VCaP (cell line): ENCODE data around the gene RNU6-1.

Experiments
- H3K27ac ChIP-seq: fragments of 450-650 bp; 2 replicates; pipeline ENCODE4 v1.5.1; 2017
- TF ChIP-seq, protein P1 (sequence below): fragments of 450-650 bp; conservative IDR thresholded peaks from 2 replicates; pipeline ENCODE4 v1.5.1; 2017; ENCODE audit warnings: mild to moderate bottlenecking, moderate library complexity

RNU6-1 gene

GRCh38 chr15:67882487-67883233 is 42.8 kb upstream of the RNU6-1 start:
- TF ChIP-seq, protein P1, sequence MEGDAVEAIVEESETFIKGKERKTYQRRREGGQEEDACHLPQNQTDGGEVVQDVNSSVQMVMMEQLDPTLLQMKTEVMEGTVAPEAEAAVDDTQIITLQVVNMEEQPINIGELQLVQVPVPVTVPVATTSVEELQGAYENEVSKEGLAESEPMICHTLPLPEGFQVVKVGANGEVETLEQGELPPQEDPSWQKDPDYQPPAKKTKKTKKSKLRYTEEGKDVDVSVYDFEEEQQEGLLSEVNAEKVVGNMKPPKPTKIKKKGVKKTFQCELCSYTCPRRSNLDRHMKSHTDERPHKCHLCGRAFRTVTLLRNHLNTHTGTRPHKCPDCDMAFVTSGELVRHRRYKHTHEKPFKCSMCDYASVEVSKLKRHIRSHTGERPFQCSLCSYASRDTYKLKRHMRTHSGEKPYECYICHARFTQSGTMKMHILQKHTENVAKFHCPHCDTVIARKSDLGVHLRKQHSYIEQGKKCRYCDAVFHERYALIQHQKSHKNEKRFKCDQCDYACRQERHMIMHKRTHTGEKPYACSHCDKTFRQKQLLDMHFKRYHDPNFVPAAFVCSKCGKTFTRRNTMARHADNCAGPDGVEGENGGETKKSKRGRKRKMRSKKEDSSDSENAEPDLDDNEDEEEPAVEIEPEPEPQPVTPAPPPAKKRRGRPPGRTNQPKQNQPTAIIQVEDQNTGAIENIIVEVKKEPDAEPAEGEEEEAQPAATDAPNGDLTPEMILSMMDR = no peak
- peak overlapping the region; percentile 90; the same call in 1 of the 2 replicates for H3K27ac ChIP-seq

- H3K27ac ChIP-seq = peak overlapping the region; percentile 50
- TF ChIP-seq, protein P1 = no peak
Observed at GRCh38 chr15:67880651-67881182, 40.9 kb upstream of the RNU6-1 start.

- peak overlapping the region; percentile 50; the same call in 1 of the 2 replicates for H3K27ac ChIP-seq
- TF ChIP-seq, protein P1 = no peak
Observed at GRCh38 chr15:67879440-67880129, 39.7 kb upstream of the RNU6-1 start.

DNA sequence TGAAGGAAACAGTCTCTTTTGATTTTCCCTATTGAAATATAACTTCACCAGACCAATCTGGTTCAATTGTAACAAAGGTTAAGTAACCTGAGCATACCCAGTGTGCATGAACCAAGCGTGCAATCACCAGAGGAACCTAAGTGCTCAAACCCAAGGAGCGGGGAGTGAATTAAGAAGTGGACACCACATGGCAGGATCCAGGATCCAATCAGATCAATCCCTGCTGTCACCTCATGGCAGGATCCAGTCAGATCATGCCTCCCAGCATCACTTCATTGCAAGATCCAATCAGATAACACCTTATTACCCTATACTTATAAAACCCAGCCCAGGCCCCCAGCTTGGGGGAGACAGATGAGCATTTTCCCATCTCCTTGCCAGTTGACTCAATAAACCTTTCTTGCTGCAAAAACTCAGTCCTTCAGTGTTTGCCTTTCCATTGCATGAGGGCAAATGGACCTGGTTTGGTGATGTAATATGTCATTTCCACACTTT is 38.9 kb upstream of the RNU6-1 start:
- H3K27ac ChIP-seq = no peak overlapping the region
- TF ChIP-seq, protein P1 = no peak

DNA sequence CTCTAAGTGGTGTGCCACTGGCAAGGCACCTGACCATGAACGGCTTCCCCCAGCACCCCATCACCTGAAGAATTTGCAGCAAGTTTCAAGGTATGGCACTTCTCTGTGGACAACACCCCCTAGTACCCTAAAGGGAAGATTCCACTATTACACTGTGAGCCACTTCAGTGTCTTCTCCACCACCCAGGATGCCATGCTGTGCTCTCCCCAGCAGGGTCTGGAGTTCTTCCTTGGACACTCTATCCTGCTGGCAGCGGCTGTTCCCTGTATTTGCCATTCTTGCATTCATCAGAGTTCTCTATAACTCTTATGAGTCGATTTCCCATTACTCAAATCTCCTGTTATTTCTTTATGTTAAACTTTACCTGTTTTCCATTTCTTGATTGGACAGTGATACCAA is 33.9 kb upstream of the RNU6-1 start:
- TF ChIP-seq, protein P1 = 0 out of 2 replicates have a peak, but pooled peaks have one; percentile 13

GRCh38 chr15:67870868-67871408 is 31.1 kb upstream of the RNU6-1 start:
- H3K27ac ChIP-seq = no peak overlapping the region
- TF ChIP-seq, protein P1 = no peak

More for the DNA sequence above, 33.9 kb upstream of the RNU6-1 start:
- no peak overlapping the region for H3K27ac ChIP-seq

DNA sequence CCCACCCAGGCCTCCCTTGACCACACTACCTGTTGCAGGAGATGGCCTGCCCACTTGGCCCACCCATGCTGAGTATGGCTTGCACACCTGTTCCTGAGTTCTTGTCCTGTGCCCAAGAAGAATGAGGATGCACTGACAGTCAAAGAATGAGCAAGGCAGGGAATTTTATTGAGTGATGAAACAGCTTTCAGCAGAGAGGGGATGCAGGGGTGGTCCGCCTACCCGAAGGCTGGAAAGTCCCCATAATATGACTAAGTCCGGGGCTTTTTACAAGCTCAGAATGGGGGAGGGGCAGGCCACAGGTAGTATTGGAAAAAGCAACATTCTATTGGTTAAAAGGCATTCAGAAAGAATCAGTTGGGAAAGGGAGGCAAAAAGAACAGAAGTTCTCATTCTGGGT is 29.9 kb upstream of the RNU6-1 start:
- TF ChIP-seq, protein P1 = no peak
- no peak overlapping the region for H3K27ac ChIP-seq
